ENCODE measurements around the gene CTNND2. TPM values are rescaled to one million over a fixed set of nuclear protein-coding genes. Genes with fewer than 3 reads are reported as not detected.
"Not testable (repeated sequence)": the region's sequence is repeated elsewhere in the genome, so short reads cannot be mapped to it uniquely, and the experiment has no call there.

CTNND2 gene
- total and polyA plus RNA-seq, 4 donors, result 0.30 to 2.2 (median 0.71) TPM

GRCh38 chr5:11069041-11069440, 835.2 kb downstream of the CTNND2 start:
- TF ChIP-seq CTCF (IDR thresholded peaks at IDR 0.05; ENCODE audit: control extremely low read depth, extremely low read depth), result no peak

GRCh38 chr5:11065723-11066122, 838.5 kb downstream of the CTNND2 start:
- H3K36me3 ChIP-seq (ENCODE audit: control insufficient read depth in 4 of 4, insufficient read depth in 4 of 4, low read length in 4 of 4); H3K9ac ChIP-seq (ENCODE audit: insufficient read depth in 1 of 2, low read length in 2 of 2); DNase-seq; H3K4me3 ChIP-seq; H3K4me1 ChIP-seq (ENCODE audit: control insufficient read depth in 5 of 5, insufficient read depth in 5 of 5, low read length in 5 of 5); ATAC-seq (ENCODE audit: insufficient read depth, low FRiP score); H3K9me3 ChIP-seq (ENCODE audit: control insufficient read depth in 4 of 4, insufficient read depth in 3 of 4, low read length in 3 of 4); H3K27ac ChIP-seq (ENCODE audit: low read depth in 1 of 2, low read length in 1 of 2); H3K27me3 ChIP-seq (ENCODE audit: control insufficient read depth in 3 of 3, insufficient read depth in 3 of 3, low read length in 2 of 3): not testable (repeated sequence)
- WGBS, 2 donors, result 83 to 84% methylated on average over 1 of the region's 1 CpG

More at GRCh38 chr5:11069041-11069440, 835.2 kb downstream of the CTNND2 start:
- Histone ChIP-seq H3K36me3 (ENCODE audit: control insufficient read depth in 4 of 4, insufficient read depth in 4 of 4, low read length in 4 of 4) (no peaks in the 10 kb centered on the region), H3K4me3 (no peak overlapping the region), H3K27ac (ENCODE audit: low read depth in 1 of 2, low read length in 1 of 2) (no peak overlapping the region), H3K4me1 (ENCODE audit: control insufficient read depth in 5 of 5, insufficient read depth in 5 of 5, low read length in 5 of 5) (no peaks in the 10 kb centered on the region), H3K9ac (ENCODE audit: insufficient read depth in 1 of 2, low read length in 2 of 2) (no peak overlapping the region), H3K9me3 (ENCODE audit: control insufficient read depth in 4 of 4, insufficient read depth in 3 of 4, low read length in 3 of 4) (peaks cover 0 to 2% (median 0%) of the 10 kb centered on the region in 4 donors), H3K27me3 (ENCODE audit: control insufficient read depth in 3 of 3, insufficient read depth in 3 of 3, low read length in 2 of 3) (no peaks in the 10 kb centered on the region)
- no peak for DNase-seq
- ATAC-seq (ENCODE audit: insufficient read depth, low FRiP score), result no peak
- 72 to 84% methylated on average over 3 of the region's 3 CpGs for WGBS, 2 donors

- Histone ChIP-seq H3K9me3 (ENCODE audit: control insufficient read depth in 4 of 4, insufficient read depth in 3 of 4, low read length in 3 of 4) (no peaks in the 10 kb centered on the region), H3K27ac (ENCODE audit: low read depth in 1 of 2, low read length in 1 of 2) (no peak overlapping the region), H3K4me1 (ENCODE audit: control insufficient read depth in 5 of 5, insufficient read depth in 5 of 5, low read length in 5 of 5) (peaks cover 0 to 7% (median 0%) of the 10 kb centered on the region in 5 donors), H3K27me3 (ENCODE audit: control insufficient read depth in 3 of 3, insufficient read depth in 3 of 3, low read length in 2 of 3) (no peaks in the 10 kb centered on the region), H3K4me3 (no peak overlapping the region), H3K9ac (ENCODE audit: insufficient read depth in 1 of 2, low read length in 2 of 2) (no peak overlapping the region), H3K36me3 (ENCODE audit: control insufficient read depth in 4 of 4, insufficient read depth in 4 of 4, low read length in 4 of 4) (no peaks in the 10 kb centered on the region)
- WGBS, 2 donors, result 73 to 77% methylated on average over 4 of the region's 4 CpGs
- DNase-seq, result no peak
- TF ChIP-seq CTCF (IDR thresholded peaks at IDR 0.05; ENCODE audit: control extremely low read depth, extremely low read depth), result no peak
- no peak for ATAC-seq (ENCODE audit: insufficient read depth, low FRiP score)
Observed at GRCh38 chr5:11064763-11065450, 839.3 kb downstream of the CTNND2 start.

- ATAC-seq (ENCODE audit: insufficient read depth, low FRiP score) (no peak), DNase-seq (peak; percentile 66 to 80 (median 76))
- Histone ChIP-seq H3K27me3 (ENCODE audit: control insufficient read depth in 3 of 3, insufficient read depth in 3 of 3, low read length in 2 of 3) (no peaks in the 10 kb centered on the region), H3K27ac (ENCODE audit: low read depth in 1 of 2, low read length in 1 of 2) (no peak overlapping the region), H3K9ac (ENCODE audit: insufficient read depth in 1 of 2, low read length in 2 of 2) (no peak overlapping the region), H3K9me3 (ENCODE audit: control insufficient read depth in 4 of 4, insufficient read depth in 3 of 4, low read length in 3 of 4) (peaks cover 0 to 5% (median 0%) of the 10 kb centered on the region in 4 donors), H3K4me3 (no peak overlapping the region), H3K4me1 (ENCODE audit: control insufficient read depth in 5 of 5, insufficient read depth in 5 of 5, low read length in 5 of 5) (peaks cover 0 to 7% (median 0%) of the 10 kb centered on the region in 5 donors), H3K36me3 (ENCODE audit: control insufficient read depth in 4 of 4, insufficient read depth in 4 of 4, low read length in 4 of 4) (no peaks in the 10 kb centered on the region)
- WGBS, 2 donors, result 50 to 73% methylated on average over 7 of the region's 7 CpGs
- TF ChIP-seq CTCF (IDR thresholded peaks at IDR 0.05; ENCODE audit: control extremely low read depth, extremely low read depth), result no peak
Observed at GRCh38 chr5:11062397-11062796, 841.8 kb downstream of the CTNND2 start.
